ENCODE measurements around the gene NRSN2. TPM values are rescaled to one million over a fixed set of nuclear protein-coding genes. Genes with fewer than 3 reads are reported as not detected.

Gene NRSN2
- total RNA-seq, 1 experiment from 2014 or later: 43.4 TPM

DNA sequence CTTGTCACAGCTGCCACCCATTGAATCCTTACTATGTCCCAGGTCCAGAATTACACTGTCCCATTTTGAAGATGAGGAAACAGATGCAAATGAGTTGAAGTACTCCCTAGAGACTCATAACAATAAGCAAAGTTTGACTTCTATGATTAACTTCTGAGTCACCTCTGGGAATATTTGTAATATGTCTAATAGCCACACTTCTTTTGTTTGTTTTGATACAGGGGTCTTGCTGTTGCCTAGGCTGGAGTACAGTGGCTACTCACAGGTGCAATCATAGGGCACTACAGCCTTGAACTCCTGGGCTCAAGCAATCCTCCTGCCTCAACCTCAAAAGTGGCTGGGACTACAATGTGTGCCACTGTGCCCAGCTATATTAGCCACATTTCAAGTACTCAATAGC lies 33.0 kb upstream of the NRSN2 start:
- Histone ChIP-seq H3K36me3 (ENCODE audit: insufficient read depth, low read length, poor library complexity, severe bottlenecking) (no peaks in the 10 kb centered on the region), H3K4me3 (ENCODE audit: low read depth, low read length, poor library complexity, severe bottlenecking) (no peak overlapping the region), H3K4me1 (ENCODE audit: insufficient read depth, low read length, poor library complexity, severe bottlenecking) (peaks cover 21% of the 10 kb centered on the region), H3K27me3 (replicated peaks; ENCODE audit: insufficient read depth, low read depth, low read length, poor library complexity) (no peaks in the 10 kb centered on the region), H3K27ac (ENCODE audit: low read depth, low read length, poor library complexity, severe bottlenecking) (peak overlapping the region; percentile 13), H3K9me3 (ENCODE audit: low read depth, low read length, poor library complexity, severe bottlenecking) (no peaks in the 10 kb centered on the region)
- DNase-seq (ENCODE audit: low spot score): no peak
- BruUV-seq (replicated peaks): no TSS peak
- ChIA-PET POLR2A (ENCODE audit: low non-redundant PET) (interaction anchor here (0.6 kb wide), 1 partner anchor 8 kb away, joined by 7 read pairs; no protein-coding TSS in a partner anchor), CTCF (no interaction called here)
- no peak for TF ChIP-seq EZH2 (IDR thresholded peaks at IDR 0.05; ENCODE audit: borderline replicate concordance, low read depth, low read length, poor library complexity, severe bottlenecking)
- TF ChIP-seq, protein P1, sequence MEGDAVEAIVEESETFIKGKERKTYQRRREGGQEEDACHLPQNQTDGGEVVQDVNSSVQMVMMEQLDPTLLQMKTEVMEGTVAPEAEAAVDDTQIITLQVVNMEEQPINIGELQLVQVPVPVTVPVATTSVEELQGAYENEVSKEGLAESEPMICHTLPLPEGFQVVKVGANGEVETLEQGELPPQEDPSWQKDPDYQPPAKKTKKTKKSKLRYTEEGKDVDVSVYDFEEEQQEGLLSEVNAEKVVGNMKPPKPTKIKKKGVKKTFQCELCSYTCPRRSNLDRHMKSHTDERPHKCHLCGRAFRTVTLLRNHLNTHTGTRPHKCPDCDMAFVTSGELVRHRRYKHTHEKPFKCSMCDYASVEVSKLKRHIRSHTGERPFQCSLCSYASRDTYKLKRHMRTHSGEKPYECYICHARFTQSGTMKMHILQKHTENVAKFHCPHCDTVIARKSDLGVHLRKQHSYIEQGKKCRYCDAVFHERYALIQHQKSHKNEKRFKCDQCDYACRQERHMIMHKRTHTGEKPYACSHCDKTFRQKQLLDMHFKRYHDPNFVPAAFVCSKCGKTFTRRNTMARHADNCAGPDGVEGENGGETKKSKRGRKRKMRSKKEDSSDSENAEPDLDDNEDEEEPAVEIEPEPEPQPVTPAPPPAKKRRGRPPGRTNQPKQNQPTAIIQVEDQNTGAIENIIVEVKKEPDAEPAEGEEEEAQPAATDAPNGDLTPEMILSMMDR (conservative IDR thresholded peaks at IDR 0.05; ENCODE audit: low read depth, low read length): no peak
- intact Hi-C loops (cut with micrococcal nuclease; ENCODE audit: unreplicated experiment): no loop called here

DNA sequence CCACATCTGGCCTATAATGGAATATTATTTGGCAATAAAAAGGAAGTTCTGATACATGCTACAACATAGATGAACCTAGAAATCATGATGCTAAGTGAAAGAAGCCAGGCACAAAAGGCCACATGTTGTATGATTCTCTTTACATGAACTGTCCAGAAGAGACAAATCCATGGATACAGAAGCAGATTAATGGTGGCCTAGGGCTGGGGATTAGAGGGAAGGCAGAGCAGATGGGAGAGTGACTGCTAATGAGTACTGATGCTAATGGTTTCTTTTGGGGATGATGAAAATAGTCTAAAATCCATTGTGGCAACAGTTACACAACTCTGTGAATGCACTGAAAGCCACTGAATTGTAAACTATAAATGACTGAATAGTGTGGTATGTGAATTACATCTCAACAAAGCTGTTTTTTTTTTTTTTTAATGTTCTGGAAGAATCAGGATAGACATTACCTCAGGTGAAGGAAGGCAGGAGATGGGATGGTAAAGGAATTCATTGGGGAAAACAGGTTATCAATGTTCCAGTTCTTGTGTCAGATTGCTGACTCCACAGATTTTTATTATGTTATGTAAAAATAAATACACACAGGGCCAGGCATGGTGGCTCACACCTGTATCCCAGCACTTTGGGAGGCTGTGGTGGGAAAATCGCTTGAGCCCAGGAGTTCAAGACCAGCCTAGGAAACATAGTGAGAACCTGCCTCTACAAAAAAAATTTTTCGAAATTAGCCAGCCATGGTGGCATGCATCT lies 30.4 kb upstream of the NRSN2 start:
- TF ChIP-seq, protein P1 (conservative IDR thresholded peaks at IDR 0.05; ENCODE audit: low read depth, low read length): no peak
- TF ChIP-seq EZH2 (IDR thresholded peaks at IDR 0.05; ENCODE audit: borderline replicate concordance, low read depth, low read length, poor library complexity, severe bottlenecking): no peak
- ChIA-PET POLR2A (ENCODE audit: low non-redundant PET) (no interaction called here), CTCF (no interaction called here)
- Histone ChIP-seq H3K27ac (ENCODE audit: low read depth, low read length, poor library complexity, severe bottlenecking) (no peak overlapping the region), H3K36me3 (ENCODE audit: insufficient read depth, low read length, poor library complexity, severe bottlenecking) (no peaks in the 10 kb centered on the region), H3K4me1 (ENCODE audit: insufficient read depth, low read length, poor library complexity, severe bottlenecking) (peaks cover 5% of the 10 kb centered on the region), H3K9me3 (ENCODE audit: low read depth, low read length, poor library complexity, severe bottlenecking) (no peaks in the 10 kb centered on the region), H3K27me3 (replicated peaks; ENCODE audit: insufficient read depth, low read depth, low read length, poor library complexity) (no peaks in the 10 kb centered on the region), H3K4me3 (ENCODE audit: low read depth, low read length, poor library complexity, severe bottlenecking) (no peak overlapping the region)
- intact Hi-C loops (cut with micrococcal nuclease; ENCODE audit: unreplicated experiment): no loop called here
- no peak for DNase-seq (ENCODE audit: low spot score)
- no TSS peak for BruUV-seq (replicated peaks)

DNA sequence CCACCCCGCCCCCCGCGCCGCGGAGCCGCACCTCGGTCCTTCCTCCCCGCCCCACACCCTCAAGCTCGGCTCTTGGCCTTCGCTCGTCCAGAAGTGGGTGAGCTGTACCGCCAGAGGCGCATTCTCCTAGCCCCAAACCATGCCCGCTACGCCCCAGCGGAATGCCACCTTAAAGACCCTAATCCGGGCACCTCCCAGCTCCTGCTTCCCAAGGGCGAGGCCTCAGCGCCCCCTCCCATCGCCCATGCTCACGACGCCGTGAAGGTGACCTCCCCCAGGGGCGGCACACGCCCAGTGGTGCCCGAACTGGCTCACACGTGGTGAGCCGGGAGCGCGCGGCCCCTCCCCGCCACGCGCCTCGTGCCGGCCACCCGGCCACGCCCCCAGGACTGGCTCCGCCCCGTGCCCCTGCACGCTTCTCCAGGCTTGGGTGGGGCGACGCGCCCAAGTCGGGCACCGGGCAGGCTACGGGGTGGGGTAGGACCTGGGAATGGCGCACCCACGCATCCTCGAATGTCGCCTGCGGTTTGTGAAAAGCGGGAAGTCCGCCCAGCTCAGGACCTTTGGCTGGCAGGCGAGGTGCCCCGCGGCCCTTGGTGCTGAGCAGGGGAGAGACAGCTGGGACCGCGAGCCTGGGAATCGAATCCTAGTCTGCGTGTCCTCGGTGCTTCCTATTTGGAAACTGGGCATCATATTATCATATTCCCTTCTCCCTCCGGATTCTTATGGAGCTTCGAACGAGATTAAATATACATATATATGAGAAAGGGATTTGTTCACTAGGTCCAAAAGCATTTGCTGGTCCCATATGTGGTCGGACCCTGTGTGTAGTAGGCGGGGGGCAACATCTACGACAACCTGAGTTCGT lies 22.5 kb upstream of the NRSN2 start:
- no peaks in the 10 kb centered on the region for H3K9me3 ChIP-seq (ENCODE audit: low read depth, low read length, poor library complexity, severe bottlenecking)
- intact Hi-C loops (cut with micrococcal nuclease; ENCODE audit: unreplicated experiment): loop anchor here (1.0 kb wide), 1 partner anchor 14 kb away; no protein-coding TSS in a partner anchor
- peaks cover 16% of the 10 kb centered on the region for H3K4me1 ChIP-seq (ENCODE audit: insufficient read depth, low read length, poor library complexity, severe bottlenecking)
- H3K36me3 ChIP-seq (ENCODE audit: insufficient read depth, low read length, poor library complexity, severe bottlenecking): peaks cover 12% of the 10 kb centered on the region
- H3K27ac ChIP-seq (ENCODE audit: low read depth, low read length, poor library complexity, severe bottlenecking): peak overlapping the region; percentile 79
- no peak for TF ChIP-seq EZH2 (IDR thresholded peaks at IDR 0.05; ENCODE audit: borderline replicate concordance, low read depth, low read length, poor library complexity, severe bottlenecking)
- TF ChIP-seq, protein P1 (conservative IDR thresholded peaks at IDR 0.05; ENCODE audit: low read depth, low read length): peak; percentile 31; the same call in 1 of the 2 replicates
- H3K4me3 ChIP-seq (ENCODE audit: low read depth, low read length, poor library complexity, severe bottlenecking): peak overlapping the region; percentile 88
- peak; percentile 93 for DNase-seq (ENCODE audit: low spot score)
- no peaks in the 10 kb centered on the region for H3K27me3 ChIP-seq (replicated peaks; ENCODE audit: insufficient read depth, low read depth, low read length, poor library complexity)
- ChIA-PET POLR2A (ENCODE audit: low non-redundant PET) (interaction anchor here (0.6 kb wide), 1 partner anchor 139 kb away, joined by 6 read pairs; no protein-coding TSS in a partner anchor), CTCF (interaction anchor here (1.5 kb wide), 1 partner anchor 14 kb away, joined by 4 read pairs; no protein-coding TSS in a partner anchor)
- BruUV-seq (replicated peaks): TSS peak; percentile 95
